GM21786 (cell line): Measurements from ENCODE around the gene KNSTRN.
A peak's percentile ranks its signal among the peaks of the same experiment; 100 is the strongest.

Experiments
- ATAC-seq: cut with Tn5 transposase; IDR thresholded peaks from one replicate; pipeline ENCODE4 v1.9.1; 2021; ENCODE audit not compliant: unreplicated experiment

Gene KNSTRN

DNA sequence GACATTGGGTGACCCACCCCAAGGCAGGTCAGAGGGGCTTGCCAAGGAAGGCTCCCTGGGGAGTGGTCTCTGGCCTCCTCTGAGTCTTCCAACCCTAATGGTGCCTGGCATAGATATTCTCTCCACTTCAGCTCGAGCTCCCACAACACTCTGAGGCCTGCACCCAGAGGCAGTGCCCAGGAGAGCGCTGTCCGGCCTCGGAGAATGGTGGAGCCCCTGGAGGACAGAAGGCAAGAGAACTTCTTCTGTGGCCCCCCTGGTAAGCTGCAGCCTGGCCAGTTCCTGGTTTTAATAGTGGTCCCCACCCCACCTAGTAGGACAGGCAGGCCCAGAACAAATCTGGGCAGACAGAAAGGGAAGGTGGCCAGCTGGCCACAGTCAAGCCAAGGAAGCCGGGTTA, 17.5 kb upstream of the KNSTRN start:
- no peak for ATAC-seq

DNA sequence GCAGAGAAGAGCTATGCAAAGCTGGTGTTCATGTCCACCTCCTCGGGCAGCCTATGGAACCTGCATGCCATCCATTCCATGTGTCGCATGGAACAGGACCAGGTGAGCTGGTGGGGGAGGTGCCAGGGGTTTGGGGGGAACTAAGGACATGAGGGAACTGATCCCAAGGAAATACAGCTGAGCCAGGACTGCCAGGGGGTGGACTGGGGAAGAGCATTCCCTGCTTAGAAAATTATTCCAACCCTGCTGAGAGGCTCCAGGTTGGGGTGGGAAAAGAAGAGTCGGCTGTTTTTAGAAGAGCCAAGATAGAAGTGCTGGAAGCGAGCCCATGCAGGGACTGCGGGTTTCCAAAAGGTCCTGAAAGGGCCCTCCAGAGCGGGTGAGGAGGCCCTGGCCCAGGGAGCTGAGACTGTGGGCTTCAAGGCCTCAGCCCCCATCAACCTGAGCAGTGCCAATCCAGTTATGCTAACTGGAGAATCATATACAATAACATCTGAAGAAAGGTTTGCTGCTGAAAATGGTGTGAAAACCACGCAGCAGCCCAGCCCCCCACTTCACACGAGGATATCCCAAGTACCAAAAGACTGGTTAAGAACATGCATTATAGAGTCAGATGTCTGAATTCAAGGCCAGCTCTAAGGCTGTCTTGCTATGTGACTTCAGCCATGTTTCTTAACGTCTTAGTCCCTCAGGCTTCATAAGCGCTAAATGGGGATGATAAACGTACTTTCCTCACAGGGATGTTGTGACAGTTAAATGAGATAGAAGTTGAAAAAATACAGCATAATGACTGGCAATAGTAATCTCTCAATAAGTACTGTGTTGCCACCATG, 16.7 kb upstream of the KNSTRN start:
- no peak for ATAC-seq

GRCh38 chr15:40366457-40367370, 15.8 kb upstream of the KNSTRN start:
- ATAC-seq: no peak

DNA sequence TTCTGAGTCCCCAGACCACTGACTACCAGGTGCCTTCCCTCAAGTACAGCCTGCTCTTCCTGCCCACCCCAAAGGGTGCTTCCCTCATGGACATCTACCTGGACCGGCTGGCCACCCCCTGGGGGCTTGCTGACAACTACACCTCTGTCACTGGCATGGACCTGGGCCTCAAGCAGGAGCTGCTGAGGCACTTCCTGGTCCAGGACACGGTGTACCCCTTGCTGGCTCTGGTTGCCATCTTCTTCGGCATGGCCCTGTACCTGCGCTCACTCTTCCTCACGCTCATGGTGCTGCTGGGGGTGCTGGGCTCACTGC, 15.2 kb upstream of the KNSTRN start:
- no peak for ATAC-seq

DNA sequence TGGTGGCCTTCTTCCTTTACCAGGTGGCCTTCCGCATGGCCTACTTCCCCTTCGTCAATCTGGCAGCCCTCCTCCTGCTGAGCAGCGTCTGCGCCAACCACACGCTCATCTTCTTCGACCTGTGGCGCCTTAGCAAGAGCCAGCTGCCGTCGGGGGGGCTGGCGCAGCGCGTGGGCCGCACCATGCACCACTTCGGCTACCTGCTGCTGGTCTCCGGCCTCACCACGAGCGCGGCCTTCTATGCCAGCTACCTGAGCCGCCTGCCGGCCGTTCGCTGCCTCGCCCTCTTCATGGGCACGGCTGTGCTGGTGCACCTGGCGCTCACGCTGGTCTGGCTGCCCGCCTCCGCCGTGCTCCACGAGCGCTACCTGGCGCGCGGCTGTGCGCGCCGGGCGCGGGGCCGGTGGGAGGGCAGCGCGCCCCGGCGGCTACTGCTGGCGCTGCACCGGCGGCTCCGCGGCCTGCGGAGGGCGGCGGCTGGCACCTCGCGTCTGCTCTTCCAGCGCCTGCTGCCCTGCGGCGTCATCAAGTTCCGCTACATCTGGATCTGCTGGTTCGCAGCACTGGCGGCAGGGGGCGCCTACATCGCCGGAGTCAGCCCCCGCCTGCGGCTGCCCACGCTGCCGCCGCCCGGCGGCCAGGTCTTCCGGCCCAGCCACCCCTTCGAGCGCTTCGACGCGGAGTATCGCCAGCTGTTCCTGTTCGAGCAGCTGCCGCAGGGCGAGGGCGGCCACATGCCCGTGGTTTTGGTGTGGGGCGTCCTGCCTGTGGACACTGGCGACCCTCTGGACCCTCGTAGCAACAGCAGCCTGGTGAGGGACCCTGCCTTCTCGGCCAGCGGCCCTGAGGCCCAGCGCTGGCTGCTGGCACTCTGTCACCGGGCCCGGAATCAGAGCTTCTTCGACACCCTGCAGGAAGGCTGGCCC, 14.6 kb upstream of the KNSTRN start:
- peak; percentile 89 for ATAC-seq

DNA sequence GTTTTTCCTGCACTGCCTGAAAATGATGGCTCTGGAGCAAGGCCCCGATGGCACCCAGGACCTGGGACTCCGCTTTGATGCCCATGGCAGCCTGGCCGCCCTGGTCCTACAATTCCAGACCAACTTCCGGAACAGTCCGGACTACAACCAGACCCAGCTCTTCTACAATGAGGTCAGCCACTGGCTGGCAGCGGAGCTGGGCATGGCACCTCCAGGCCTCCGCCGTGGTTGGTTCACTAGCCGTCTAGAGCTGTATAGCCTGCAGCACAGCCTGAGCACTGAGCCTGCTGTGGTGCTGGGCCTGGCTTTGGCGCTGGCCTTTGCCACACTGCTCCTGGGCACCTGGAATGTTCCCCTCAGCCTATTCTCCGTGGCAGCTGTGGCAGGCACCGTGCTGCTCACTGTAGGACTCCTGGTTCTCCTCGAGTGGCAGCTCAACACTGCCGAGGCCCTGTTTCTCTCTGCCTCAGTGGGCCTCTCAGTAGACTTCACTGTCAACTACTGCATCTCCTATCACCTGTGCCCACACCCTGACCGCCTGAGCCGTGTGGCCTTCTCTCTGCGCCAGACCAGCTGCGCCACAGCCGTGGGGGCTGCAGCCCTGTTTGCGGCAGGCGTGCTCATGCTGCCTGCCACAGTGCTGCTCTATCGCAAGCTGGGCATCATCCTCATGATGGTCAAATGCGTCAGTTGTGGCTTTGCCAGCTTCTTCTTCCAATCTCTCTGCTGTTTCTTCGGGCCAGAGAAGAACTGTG, 13.6 kb upstream of the KNSTRN start:
- ATAC-seq: no peak

GRCh38 chr15:40369474-40369869, 13.0 kb upstream of the KNSTRN start:
- no peak for ATAC-seq

- no peak for ATAC-seq
These were observed 12.6 kb upstream of the KNSTRN start for GRCh38 chr15:40369971-40370370.

GRCh38 chr15:40372981-40373380, 9.5 kb upstream of the KNSTRN start:
- no peak for ATAC-seq

- no peak for ATAC-seq
These were observed 4.9 kb upstream of the KNSTRN start for GRCh38 chr15:40377606-40378005.

DNA sequence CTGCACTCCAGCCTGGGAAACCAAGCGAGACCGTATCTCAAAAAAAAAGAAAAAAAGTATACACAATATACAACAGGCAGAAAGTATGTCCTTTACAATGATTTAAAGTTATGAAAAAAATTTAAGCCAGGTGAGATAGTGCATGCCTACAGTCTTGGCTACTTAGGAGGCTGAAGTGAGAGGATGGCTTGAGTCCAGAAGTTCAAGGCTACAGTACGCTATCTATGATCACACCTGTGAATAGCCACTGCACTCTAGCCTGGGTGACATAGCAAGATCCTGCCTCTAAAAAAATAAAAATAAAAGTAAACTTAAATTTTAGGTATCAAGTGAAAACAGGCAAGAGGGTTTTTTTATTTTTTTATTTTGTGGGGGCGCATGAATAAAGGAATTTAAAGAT, 3.1 kb upstream of the KNSTRN start:
- no peak for ATAC-seq

DNA sequence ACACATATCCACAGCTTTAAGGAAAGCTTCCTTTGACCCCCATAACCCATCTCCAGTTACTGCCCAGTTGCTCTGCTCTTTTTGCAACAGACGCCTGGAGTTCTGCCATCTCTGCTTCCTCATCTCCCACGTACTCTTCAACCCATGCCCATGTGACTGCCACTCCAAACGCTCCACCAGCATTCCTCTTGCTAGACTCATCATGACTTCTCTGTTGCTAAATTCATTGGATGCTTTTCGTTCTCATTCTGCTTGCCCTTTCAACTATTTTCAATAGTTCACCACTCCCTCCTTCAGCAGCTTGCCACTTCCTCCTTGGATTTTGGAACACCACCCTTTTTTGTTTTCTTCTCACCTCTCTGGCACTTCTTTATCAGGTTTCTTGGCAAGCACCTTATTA, 2.7 kb upstream of the KNSTRN start:
- no peak for ATAC-seq

DNA sequence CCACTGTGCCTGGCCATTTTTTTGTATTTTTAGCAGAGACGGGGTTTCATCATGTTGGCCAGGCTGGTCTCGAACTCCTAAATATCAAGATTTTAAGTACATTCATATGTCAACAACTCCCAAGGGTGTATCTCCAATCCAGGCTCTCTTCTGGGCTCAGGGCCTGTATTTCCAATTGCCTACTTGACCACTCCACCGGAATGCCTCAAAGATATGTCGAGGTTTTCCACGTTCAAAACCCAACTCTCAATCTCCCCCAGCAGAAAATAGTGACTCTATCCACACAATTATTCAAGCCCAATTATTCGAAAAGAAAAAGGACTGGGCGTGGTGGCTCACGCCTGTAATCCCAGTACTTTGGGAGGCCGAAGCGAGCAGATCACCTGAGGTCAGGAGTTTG, 1.9 kb upstream of the KNSTRN start:
- ATAC-seq: no peak

- ATAC-seq: no peak
These were observed 547 bp upstream of the KNSTRN start for GRCh38 chr15:40381818-40382529.

- ATAC-seq: no peak
These were observed 4.0 kb downstream of the KNSTRN start for GRCh38 chr15:40386480-40386879.

DNA sequence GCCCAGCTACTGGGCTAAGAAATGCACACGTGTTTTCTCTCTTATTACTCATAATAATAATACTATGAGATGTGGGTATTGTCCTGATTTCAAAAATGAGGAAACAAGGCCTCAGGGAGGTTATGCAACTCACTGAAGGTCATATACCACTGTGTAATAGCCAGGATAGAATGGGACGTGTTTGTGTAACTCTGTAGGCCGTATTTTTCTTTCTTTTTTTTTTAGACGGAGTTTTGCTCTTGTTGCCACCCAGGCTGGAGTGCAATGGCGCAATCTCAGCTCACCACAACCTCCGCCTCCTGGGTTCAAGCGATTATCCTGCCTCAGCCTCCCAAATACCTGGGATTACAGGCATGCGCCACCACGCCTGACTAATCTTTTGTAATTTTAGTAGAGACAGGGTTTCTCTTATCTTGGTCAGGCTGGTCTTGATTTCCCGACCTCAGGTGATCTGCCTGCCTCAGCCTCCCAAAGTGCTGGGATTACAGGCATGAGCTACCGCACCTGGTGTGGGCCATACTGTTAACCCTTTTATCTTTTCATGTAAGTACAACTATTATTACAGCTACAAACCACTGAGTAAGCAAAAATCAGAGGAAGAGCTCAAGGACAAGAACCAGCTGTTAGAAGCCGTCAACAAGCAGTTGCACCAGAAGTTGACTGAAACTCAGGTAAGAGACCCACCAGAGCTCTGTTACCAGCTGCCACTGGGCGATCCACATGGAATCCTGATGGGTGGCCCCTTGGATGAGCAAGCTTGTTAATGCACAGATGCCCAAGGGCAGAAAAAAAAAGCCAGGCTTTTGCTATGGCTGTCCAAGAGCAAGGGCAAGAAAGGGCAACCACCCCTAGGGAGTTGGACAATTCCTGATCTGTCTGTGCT, 6.7 kb downstream of the KNSTRN start:
- no peak for ATAC-seq

DNA sequence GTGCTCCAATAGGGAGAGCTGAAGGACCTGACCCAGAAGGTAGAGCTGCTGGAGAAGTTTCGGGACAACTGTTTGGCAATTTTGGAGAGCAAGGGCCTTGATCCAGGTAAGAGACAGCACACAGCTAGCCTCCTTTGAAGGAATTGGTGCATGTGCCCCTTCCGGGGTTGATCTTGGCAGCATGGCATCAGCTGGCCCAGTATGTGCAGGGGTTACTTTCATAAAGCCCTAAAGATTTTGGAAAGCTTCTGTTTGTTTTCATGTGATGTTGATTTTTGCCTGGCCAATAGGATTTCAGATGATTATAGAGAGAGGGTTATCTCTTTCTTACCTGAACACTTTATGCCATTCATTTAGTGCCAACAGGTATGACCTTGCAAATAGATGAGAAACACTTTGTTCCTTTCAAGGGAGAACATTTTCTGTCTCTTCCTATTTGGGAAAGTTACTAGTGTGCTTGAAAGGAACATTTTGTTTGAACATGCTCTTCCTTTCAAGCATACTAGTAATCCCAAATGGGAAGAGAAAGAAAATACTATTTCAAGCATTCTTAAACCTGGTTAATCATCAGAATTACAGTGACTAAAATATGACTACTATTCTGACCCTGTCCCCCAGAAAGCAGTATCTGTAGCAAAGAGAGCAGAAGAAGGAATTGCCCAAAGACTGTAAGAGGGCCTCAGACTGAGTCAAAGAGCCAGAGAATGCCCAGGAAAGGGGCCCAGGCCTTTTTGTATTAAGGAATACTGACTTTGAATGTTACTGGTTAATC, 7.5 kb downstream of the KNSTRN start:
- no peak for ATAC-seq
